ENCODE measurements around the gene MTFP1. TPM values are rescaled to one million over a fixed set of nuclear protein-coding genes. Genes with fewer than 3 reads are reported as not detected.

The MTFP1 gene
- total RNA-seq, 4 donors from 2014 or later: 1.2 to 5.5 (median 3.2) TPM; not detected in 1

DNA sequence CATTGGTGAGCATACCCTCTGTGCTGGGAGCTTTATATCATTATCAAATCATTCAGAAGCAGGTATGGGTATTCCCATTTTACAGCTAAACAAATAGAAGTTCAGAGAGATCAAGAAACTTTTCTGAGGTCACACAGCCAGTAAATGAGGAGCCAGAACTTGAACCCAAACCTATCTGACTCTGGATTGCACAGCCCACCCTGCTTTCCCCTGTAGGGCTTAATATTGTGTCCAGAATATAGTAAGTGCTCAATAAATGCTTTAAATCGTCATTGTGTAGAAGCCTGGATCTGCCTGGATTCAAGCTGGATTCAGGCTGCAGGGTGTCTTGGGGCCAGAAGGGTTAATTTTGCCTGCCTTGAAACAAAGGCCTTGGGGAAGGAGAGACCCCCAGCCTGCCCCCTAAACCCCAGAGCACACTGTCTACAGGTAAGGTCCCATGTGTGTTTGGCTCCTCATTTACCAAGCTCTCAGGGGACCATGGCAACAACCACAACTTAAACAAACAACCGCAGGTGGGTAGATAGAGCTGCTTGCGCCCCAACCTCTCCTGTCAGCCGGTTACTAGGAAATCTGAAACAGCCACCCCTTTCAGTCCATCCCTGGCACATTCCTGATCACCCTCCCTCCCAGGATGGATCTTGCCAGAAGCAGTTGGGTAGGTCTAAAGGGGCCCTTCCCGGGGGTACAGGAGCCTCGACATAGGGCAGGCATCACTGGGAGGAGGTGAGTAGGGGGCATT lies 49.3 kb downstream of the MTFP1 start:
- no peak overlapping the region for H3K4me3 ChIP-seq
- no peaks in the 10 kb centered on the region for H3K9me3 ChIP-seq
- H3K27ac ChIP-seq: no peak overlapping the region
- DNase-seq: no peak
- TF ChIP-seq POLR2A (IDR thresholded peaks at IDR 0.05): no peak
- no peaks in the 10 kb centered on the region for H3K27me3 ChIP-seq
- intact Hi-C loops (cut with DNase I; ENCODE audit: low total_unique reads): no loop called here
- no peaks in the 10 kb centered on the region for H3K4me1 ChIP-seq
- no peaks in the 10 kb centered on the region for H3K36me3 ChIP-seq

Small RNA genes within 50 kb of the gene (small RNA-seq; reads per million reads assigned to genes)
- gene AC004832.3: not detected
- not detected for gene RNU6-564P

Other genes with a start within 250 kb of the MTFP1 start
- 1 to 10 TPM in 2 of 4 donors, under 1 TPM in 1, not detected in 1; under 0.01 to 3.0 (median 1.5) TPM for gene LIF, start 179.0 kb upstream of the MTFP1 start, total RNA-seq
- 1 to 10 TPM in 1 of 4 donors, under 1 TPM in 2, not detected in 1; 0.76 to 8.8 (median 0.76) TPM for gene OSM, start 158.9 kb upstream of the MTFP1 start, total RNA-seq
- 10 to 100 TPM; 15.8 to 67.1 (median 27.7) TPM for gene CASTOR1, start 136.3 kb upstream of the MTFP1 start, total RNA-seq
- 10 to 100 TPM in 2 of 4 donors, 1 to 10 TPM in 2; 2.8 to 33.6 (median 10.0) TPM for gene TBC1D10A, start 98.8 kb upstream of the MTFP1 start, total RNA-seq
- 100 to 1,000 TPM in 1 of 4 donors, 10 to 100 TPM in 3; 19.5 to 185 (median 40.2) TPM for gene SF3A1, start 68.9 kb upstream of the MTFP1 start, total RNA-seq
- gene CCDC157, start 68.8 kb upstream of the MTFP1 start, total RNA-seq: 1 to 10 TPM in 3 of 4 donors, not detected in 1; 2.9 to 6.8 (median 4.6) TPM
- gene RNF215, start 38.4 kb upstream of the MTFP1 start, total RNA-seq: 10 to 100 TPM in 3 of 4 donors, 1 to 10 TPM in 1; 8.2 to 25.9 (median 18.9) TPM
- gene SEC14L2, start 28.8 kb upstream of the MTFP1 start, total RNA-seq: 10 to 100 TPM in 2 of 4 donors, 1 to 10 TPM in 1, not detected in 1; 7.8 to 45.9 (median 23.1) TPM
- gene SEC14L3, start 46.2 kb downstream of the MTFP1 start, total RNA-seq: not detected
- under 1 TPM in 1 of 4 donors, not detected in 3; 0.41 TPM for gene SEC14L4, start 79.9 kb downstream of the MTFP1 start, total RNA-seq
- 1 to 10 TPM in 2 of 4 donors, under 1 TPM in 1, not detected in 1; under 0.01 to 4.8 (median 4.0) TPM for gene SEC14L6, start 121.0 kb downstream of the MTFP1 start, total RNA-seq
- 1 to 10 TPM in 2 of 4 donors, under 1 TPM in 1, not detected in 1; 0.26 to 6.6 (median 1.2) TPM for gene GAL3ST1, start 148.9 kb downstream of the MTFP1 start, total RNA-seq
- 10 to 100 TPM; 13.5 to 67.5 (median 44.9) TPM for gene PES1, start 166.1 kb downstream of the MTFP1 start, total RNA-seq
- 10 to 100 TPM; 21.8 to 44.5 (median 30.3) TPM for gene TCN2, start 181.4 kb downstream of the MTFP1 start, total RNA-seq
- gene SLC35E4, start 210.0 kb downstream of the MTFP1 start, total RNA-seq: 10 to 100 TPM in 1 of 4 donors, 1 to 10 TPM in 1, under 1 TPM in 2; 0.29 to 11.7 (median 3.0) TPM
- 10 to 100 TPM in 1 of 4 donors, 1 to 10 TPM in 2, under 1 TPM in 1; 0.88 to 10.6 (median 9.8) TPM for gene DUSP18, start 242.1 kb downstream of the MTFP1 start, total RNA-seq